ENCODE measurements around the gene DENND1A. TPM values are rescaled to one million over a fixed set of nuclear protein-coding genes. Genes with fewer than 3 reads are reported as not detected.
"Not testable (repeated sequence)": the region's sequence is repeated elsewhere in the genome, so short reads cannot be mapped to it uniquely, and the experiment has no call there.

The DENND1A gene
- total RNA-seq, 2 experiments from 2014 or later = 13.9 to 20.3 TPM

- H3K27ac Mint-ChIP-seq = no peak overlapping the region
Observed at GRCh38 chr9:123741214-123741613, 188.7 kb downstream of the DENND1A start.

GRCh38 chr9:123739902-123740301, 190.0 kb downstream of the DENND1A start:
- no peak for DNase-seq
- no peak for ATAC-seq (ENCODE audit: low read depth)
- H3K27ac Mint-ChIP-seq = no peak overlapping the region
- no peak overlapping the region for H3K4me3 Mint-ChIP-seq
- H3K36me3 Mint-ChIP-seq = no peaks in the 10 kb centered on the region
- H3K9me3 Mint-ChIP-seq = no peaks in the 10 kb centered on the region
- no peaks in the 10 kb centered on the region for H3K27me3 Mint-ChIP-seq
- no peaks in the 10 kb centered on the region for H3K4me1 Mint-ChIP-seq
- POLR2A ChIA-PET = no interaction called here

More at GRCh38 chr9:123741214-123741613, 188.7 kb downstream of the DENND1A start:
- DNase-seq (no peak), ATAC-seq (ENCODE audit: low read depth) (no peak)
- peaks cover 2% of the 10 kb centered on the region for H3K36me3 Mint-ChIP-seq
- POLR2A ChIA-PET = interaction anchor here (0.5 kb wide), 1 partner anchor 8 kb away, joined by 3 read pairs; no protein-coding TSS in a partner anchor
- H3K4me3 Mint-ChIP-seq = no peak overlapping the region
- H3K9me3 Mint-ChIP-seq = no peaks in the 10 kb centered on the region
- H3K4me1 Mint-ChIP-seq = no peaks in the 10 kb centered on the region
- no peaks in the 10 kb centered on the region for H3K27me3 Mint-ChIP-seq

GRCh38 chr9:123739387-123739786, 190.5 kb downstream of the DENND1A start:
- DNase-seq = no peak
- Mint-ChIP-seq H3K27me3 (no peaks in the 10 kb centered on the region), H3K4me1 (no peaks in the 10 kb centered on the region), H3K9me3 (no peaks in the 10 kb centered on the region), H3K4me3 (no peak overlapping the region), H3K36me3 (no peaks in the 10 kb centered on the region), H3K27ac (no peak overlapping the region)
- POLR2A ChIA-PET = no interaction called here
- no peak for ATAC-seq (ENCODE audit: low read depth)

- ATAC-seq (ENCODE audit: low read depth) (no peak), DNase-seq (no peak)
- Mint-ChIP-seq H3K36me3 (no peaks in the 10 kb centered on the region), H3K27ac (no peak overlapping the region), H3K9me3 (no peaks in the 10 kb centered on the region), H3K4me3 (no peak overlapping the region), H3K4me1 (no peaks in the 10 kb centered on the region), H3K27me3 (no peaks in the 10 kb centered on the region)
- POLR2A ChIA-PET = no interaction called here
Observed at GRCh38 chr9:123738648-123739047, 191.3 kb downstream of the DENND1A start.

GRCh38 chr9:123735376-123735775, 194.6 kb downstream of the DENND1A start:
- no peak overlapping the region for H3K27ac Mint-ChIP-seq
- DNase-seq = no peak
- POLR2A ChIA-PET = no interaction called here
- H3K36me3 Mint-ChIP-seq = peaks cover 1% of the 10 kb centered on the region
- no peaks in the 10 kb centered on the region for H3K4me1 Mint-ChIP-seq
- ATAC-seq (ENCODE audit: low read depth) = no peak
- H3K27me3 Mint-ChIP-seq = no peaks in the 10 kb centered on the region
- no peak overlapping the region for H3K4me3 Mint-ChIP-seq
- H3K9me3 Mint-ChIP-seq = no peaks in the 10 kb centered on the region

GRCh38 chr9:123728571-123728970, 201.4 kb downstream of the DENND1A start:
- H3K27ac Mint-ChIP-seq; H3K27me3 Mint-ChIP-seq; H3K4me3 Mint-ChIP-seq; H3K9me3 Mint-ChIP-seq; H3K4me1 Mint-ChIP-seq; H3K36me3 Mint-ChIP-seq; POLR2A ChIA-PET; ATAC-seq (ENCODE audit: low read depth); DNase-seq: not testable (repeated sequence)

- Mint-ChIP-seq H3K27me3 (no peaks in the 10 kb centered on the region), H3K27ac (no peak overlapping the region), H3K4me1 (no peaks in the 10 kb centered on the region), H3K9me3 (peaks cover 9% of the 10 kb centered on the region), H3K4me3 (no peak overlapping the region), H3K36me3 (peaks cover 11% of the 10 kb centered on the region)
- DNase-seq (no peak), ATAC-seq (ENCODE audit: low read depth) (no peak)
- POLR2A ChIA-PET = no interaction called here
Observed at GRCh38 chr9:123727332-123727731, 202.6 kb downstream of the DENND1A start.

- Mint-ChIP-seq H3K4me1 (no peaks in the 10 kb centered on the region), H3K36me3 (peaks cover 21% of the 10 kb centered on the region), H3K27ac (no peak overlapping the region), H3K27me3 (no peaks in the 10 kb centered on the region), H3K9me3 (peaks cover 12% of the 10 kb centered on the region), H3K4me3 (no peak overlapping the region)
- ATAC-seq (ENCODE audit: low read depth) (no peak), DNase-seq (no peak)
- POLR2A ChIA-PET = no interaction called here
Observed at GRCh38 chr9:123725389-123725788, 204.5 kb downstream of the DENND1A start.

- Mint-ChIP-seq H3K36me3 (peaks cover 19% of the 10 kb centered on the region), H3K4me1 (no peaks in the 10 kb centered on the region), H3K27me3 (no peaks in the 10 kb centered on the region), H3K9me3 (peaks cover 14% of the 10 kb centered on the region), H3K27ac (no peak overlapping the region), H3K4me3 (no peak overlapping the region)
- no peak for ATAC-seq (ENCODE audit: low read depth)
- POLR2A ChIA-PET = interaction anchor here (0.6 kb wide), 1 partner anchor 32 kb away, joined by 7 read pairs; no protein-coding TSS in a partner anchor
- no peak for DNase-seq
Observed at GRCh38 chr9:123724211-123724796, 205.6 kb downstream of the DENND1A start.

- Mint-ChIP-seq H3K36me3 (peaks cover 19% of the 10 kb centered on the region), H3K27ac (no peak overlapping the region), H3K27me3 (no peaks in the 10 kb centered on the region), H3K9me3 (peaks cover 14% of the 10 kb centered on the region), H3K4me1 (no peaks in the 10 kb centered on the region), H3K4me3 (no peak overlapping the region)
- ATAC-seq (ENCODE audit: low read depth) (no peak), DNase-seq (no peak)
- POLR2A ChIA-PET = no interaction called here
Observed at GRCh38 chr9:123723135-123723875, 206.6 kb downstream of the DENND1A start.

GRCh38 chr9:123722378-123722777, 207.5 kb downstream of the DENND1A start:
- Mint-ChIP-seq H3K9me3 (peaks cover 14% of the 10 kb centered on the region), H3K4me3 (no peak overlapping the region), H3K27me3 (no peaks in the 10 kb centered on the region), H3K27ac (no peak overlapping the region), H3K36me3 (peaks cover 19% of the 10 kb centered on the region), H3K4me1 (no peaks in the 10 kb centered on the region)
- ATAC-seq (ENCODE audit: low read depth) = no peak
- DNase-seq = no peak
- POLR2A ChIA-PET = no interaction called here

- Mint-ChIP-seq H3K9me3 (peaks cover 7% of the 10 kb centered on the region), H3K27ac (no peak overlapping the region), H3K4me1 (peaks cover 2% of the 10 kb centered on the region), H3K4me3 (no peak overlapping the region), H3K36me3 (peaks cover 14% of the 10 kb centered on the region), H3K27me3 (no peaks in the 10 kb centered on the region)
- ATAC-seq (ENCODE audit: low read depth) (no peak), DNase-seq (no peak)
- POLR2A ChIA-PET = no interaction called here
Observed at GRCh38 chr9:123718188-123718587, 211.7 kb downstream of the DENND1A start.

- Mint-ChIP-seq H3K4me3 (no peak overlapping the region), H3K9me3 (peaks cover 5% of the 10 kb centered on the region), H3K36me3 (peaks cover 11% of the 10 kb centered on the region), H3K27ac (no peak overlapping the region), H3K4me1 (peaks cover 2% of the 10 kb centered on the region), H3K27me3 (no peaks in the 10 kb centered on the region)
- no peak for DNase-seq
- no peak for ATAC-seq (ENCODE audit: low read depth)
- POLR2A ChIA-PET = no interaction called here
Observed at GRCh38 chr9:123717581-123718175, 212.2 kb downstream of the DENND1A start.
